Activated CD4-positive, alpha-beta T cell treated with anti-CD3 and anti-CD28 coated beads for 36 hours (primary cell): ENCODE results near the gene CUX1. TPM values are rescaled to one million over a fixed set of nuclear protein-coding genes. Genes with fewer than 3 reads are reported as not detected.

Source experiments
- ATAC-seq: fragments of 200-7000 bp; cut with Tn5 transposase; one replicate; pipeline ENCODE4 v1.10.0; 2021; ENCODE audit warnings: mild to moderate bottlenecking, moderate library complexity
- CTCF ChIA-PET: fragments of 350-600 bp; sonication (Branson Sonifier 250); formaldehyde crosslinking; loops from one replicate; lab custom pipeline; 2021; ENCODE audit warnings: antibody characterized with exemption; lab: Charles Lee
- POLR2A ChIA-PET: fragments of 350-600 bp; sonication (Branson Sonifier 250); formaldehyde crosslinking; loops from one replicate; lab custom pipeline; 2021; ENCODE audit warnings: antibody characterized with exemption, inconsistent platforms; lab: Charles Lee
- DNase-seq: peaks from one replicate; pipeline ENCODE4 v3.0.0-alpha.2; 2020
- H3K27ac Mint-ChIP-seq: one replicate; pipeline ENCODE4 v1.8.0; 2021; ENCODE audit warnings: mixed read lengths
- H3K27me3 Mint-ChIP-seq: one replicate; pipeline ENCODE4 v1.8.0; 2021; ENCODE audit warnings: mixed read lengths
- H3K36me3 Mint-ChIP-seq: one replicate; pipeline ENCODE4 v1.8.0; 2021; ENCODE audit warnings: low read depth, mixed read lengths
- H3K4me1 Mint-ChIP-seq: one replicate; pipeline ENCODE4 v1.8.0; 2021; ENCODE audit warnings: mixed read lengths
- H3K4me3 Mint-ChIP-seq: one replicate; pipeline ENCODE4 v1.8.0; 2021; ENCODE audit warnings: mild to moderate bottlenecking, moderate library complexity, mixed read lengths
- H3K9me3 Mint-ChIP-seq: one replicate; pipeline ENCODE4 v1.8.0; 2021; ENCODE audit warnings: low read depth, mixed read lengths
- intact Hi-C, 2 experiments: fragments of 100-400 bp; cut with DNase I in 1 of 2; cut with micrococcal nuclease in 1 of 2; formaldehyde crosslinking; loops; one replicate each; pipeline versions ENCODE4 v1.14.2 to v1.15.1; 2022 to 2024; cut with DNase I, micrococcal nuclease
- total RNA-seq, 2 experiments: library from RNA; stranded (reverse); gene quantifications; one replicate each; pipeline ENCODE4 v1.2.3, GENCODE V29; 2021

The CUX1 gene
- total RNA-seq, 2 experiments from 2014 or later, result 21.6 to 23.5 TPM

DNA sequence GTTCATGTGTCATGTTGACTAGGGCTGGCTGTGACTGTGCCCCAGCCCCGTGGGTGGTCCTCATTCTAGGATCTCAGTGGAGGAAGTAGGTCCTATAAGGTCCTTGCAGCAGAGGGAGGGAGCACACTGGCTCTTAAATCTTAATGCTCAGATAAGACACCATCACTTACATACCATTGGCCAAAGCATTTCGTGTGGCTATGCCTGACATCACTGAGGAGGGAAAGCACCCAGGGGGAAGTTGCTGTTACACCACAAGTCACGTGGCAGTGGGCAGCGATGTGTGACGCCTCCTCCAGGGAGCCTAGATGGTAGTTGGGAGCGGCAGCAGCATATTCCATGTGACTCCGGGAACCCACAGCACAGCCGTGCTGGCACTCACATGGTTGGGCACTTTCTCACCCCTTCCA is 244.6 kb downstream of the CUX1 start:
- H3K9me3 Mint-ChIP-seq, result no peaks in the 10 kb centered on the region

DNA sequence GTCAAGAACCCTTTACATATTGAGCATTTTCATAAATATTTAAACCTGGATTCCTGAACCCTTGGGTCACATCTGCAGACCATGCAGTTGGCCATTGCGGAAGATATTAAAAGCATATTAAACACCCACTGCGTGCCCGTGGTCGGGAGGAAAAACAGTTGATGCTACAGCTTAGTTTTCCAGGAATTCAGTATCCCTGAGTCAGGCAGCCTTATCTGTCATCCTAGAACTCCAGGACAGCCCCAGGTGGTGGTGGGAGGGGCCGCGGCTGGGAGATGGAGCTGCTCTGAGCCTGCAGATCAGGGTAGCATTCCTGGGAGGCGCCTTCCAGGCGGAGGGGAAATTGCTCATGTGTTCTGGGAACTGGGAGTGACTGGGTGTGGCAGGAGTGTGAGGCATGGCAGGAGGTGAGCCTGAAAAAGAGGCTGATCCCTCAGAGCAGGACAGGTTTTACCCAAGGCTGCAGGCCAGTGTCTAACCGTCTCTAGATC is 246.3 kb downstream of the CUX1 start:
- ATAC-seq (no peak), DNase-seq (no peak)
- H3K36me3 Mint-ChIP-seq, result peaks cover 2% of the 10 kb centered on the region
- no peaks in the 10 kb centered on the region for H3K27me3 Mint-ChIP-seq
- H3K4me1 Mint-ChIP-seq, result no peaks in the 10 kb centered on the region
- POLR2A ChIA-PET, result no interaction called here
- CTCF ChIA-PET, result interaction anchor here (1.7 kb wide), 1 partner anchor 8 kb away, joined by 6 read pairs; no protein-coding TSS in a partner anchor
- no peaks in the 10 kb centered on the region for H3K9me3 Mint-ChIP-seq
- no peak overlapping the region for H3K4me3 Mint-ChIP-seq
- intact Hi-C loops, result no loop called here
- H3K27ac Mint-ChIP-seq, result no peak overlapping the region

More for the DNA sequence above, 244.6 kb downstream of the CUX1 start:
- H3K27ac Mint-ChIP-seq, result no peak overlapping the region
- H3K4me3 Mint-ChIP-seq, result no peak overlapping the region
- H3K27me3 Mint-ChIP-seq, result no peaks in the 10 kb centered on the region
- H3K36me3 Mint-ChIP-seq, result peaks cover 6% of the 10 kb centered on the region
- ATAC-seq (no peak), DNase-seq (no peak)
- ChIA-PET CTCF (interaction anchor here (0.7 kb wide), 1 partner anchor 9 kb away, joined by 4 read pairs; no protein-coding TSS in a partner anchor), POLR2A (no interaction called here)
- intact Hi-C loops, result no loop called here
- peaks cover 2% of the 10 kb centered on the region for H3K4me1 Mint-ChIP-seq

DNA sequence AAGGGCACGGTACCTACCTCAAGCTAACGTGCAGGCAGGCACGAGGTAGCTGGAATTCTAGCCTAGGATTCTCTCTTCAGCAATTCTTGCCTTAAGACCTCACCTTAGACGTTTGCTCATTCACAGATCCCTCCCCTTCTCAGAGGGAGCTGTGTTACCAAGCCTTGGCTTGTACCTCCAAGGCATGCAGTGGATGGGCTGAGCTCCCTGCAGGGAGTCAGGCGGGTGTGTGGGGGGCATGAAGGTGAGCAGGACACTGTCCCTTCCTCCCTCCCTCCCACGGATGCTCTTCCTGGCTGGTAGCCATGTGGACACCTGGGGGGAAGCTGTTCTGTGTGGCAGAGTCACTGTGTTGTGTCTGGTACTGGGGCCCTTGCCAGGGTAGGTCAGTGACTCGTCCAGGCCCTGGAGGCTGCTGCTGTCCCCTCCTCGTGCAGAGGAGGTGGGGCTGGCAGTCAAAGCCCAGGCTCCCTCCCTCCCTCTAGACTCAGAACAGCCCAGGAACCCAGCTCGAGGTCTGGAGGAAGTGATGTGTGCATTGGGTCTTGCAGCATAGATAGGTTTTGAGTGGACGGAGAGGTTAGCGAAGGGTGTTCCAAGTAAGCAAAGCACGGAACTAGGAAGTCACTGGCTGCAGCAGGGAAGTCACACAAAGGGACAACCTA is 247.1 kb downstream of the CUX1 start:
- DNase-seq (peak; percentile 10), ATAC-seq (no peak)
- Mint-ChIP-seq H3K9me3 (no peaks in the 10 kb centered on the region), H3K4me1 (no peaks in the 10 kb centered on the region), H3K4me3 (no peak overlapping the region), H3K27ac (peak overlapping the region; percentile 37), H3K36me3 (peaks cover 5% of the 10 kb centered on the region), H3K27me3 (no peaks in the 10 kb centered on the region)
- CTCF ChIA-PET, result interaction anchor here (1.7 kb wide), 1 partner anchor 9 kb away, joined by 6 read pairs; no protein-coding TSS in a partner anchor
- intact Hi-C loops, result no loop called here
- POLR2A ChIA-PET, result no interaction called here

DNA sequence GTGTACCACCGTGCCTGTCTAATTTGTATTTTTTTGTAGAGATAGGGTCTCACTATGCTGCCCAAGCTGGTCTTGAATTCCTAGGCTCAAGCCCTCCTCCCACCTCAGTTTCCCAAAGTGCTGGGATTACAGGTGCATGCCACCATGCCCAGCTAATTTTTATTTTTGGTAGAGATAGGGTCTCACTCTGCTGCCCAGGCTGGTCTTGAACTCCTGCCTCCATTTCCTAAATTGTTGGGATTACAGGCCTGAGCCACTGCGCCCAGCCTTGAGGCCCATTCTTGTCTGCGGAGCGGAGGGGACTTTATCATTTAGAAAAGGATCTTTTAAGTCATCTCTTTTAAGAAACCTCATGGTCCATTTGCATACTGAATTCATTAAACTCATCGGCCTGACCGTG is 247.8 kb downstream of the CUX1 start:
- H3K27me3 Mint-ChIP-seq, result no peaks in the 10 kb centered on the region
- peaks cover 9% of the 10 kb centered on the region for H3K36me3 Mint-ChIP-seq
- no peak overlapping the region for H3K27ac Mint-ChIP-seq
- DNase-seq (no peak), ATAC-seq (no peak)
- CTCF ChIA-PET, result interaction anchor here (1.7 kb wide), 1 partner anchor 10 kb away, joined by 6 read pairs; no protein-coding TSS in a partner anchor
- no peaks in the 10 kb centered on the region for H3K9me3 Mint-ChIP-seq
- no peaks in the 10 kb centered on the region for H3K4me1 Mint-ChIP-seq
- intact Hi-C loops, result no loop called here
- no peak overlapping the region for H3K4me3 Mint-ChIP-seq
- POLR2A ChIA-PET, result no interaction called here

DNA sequence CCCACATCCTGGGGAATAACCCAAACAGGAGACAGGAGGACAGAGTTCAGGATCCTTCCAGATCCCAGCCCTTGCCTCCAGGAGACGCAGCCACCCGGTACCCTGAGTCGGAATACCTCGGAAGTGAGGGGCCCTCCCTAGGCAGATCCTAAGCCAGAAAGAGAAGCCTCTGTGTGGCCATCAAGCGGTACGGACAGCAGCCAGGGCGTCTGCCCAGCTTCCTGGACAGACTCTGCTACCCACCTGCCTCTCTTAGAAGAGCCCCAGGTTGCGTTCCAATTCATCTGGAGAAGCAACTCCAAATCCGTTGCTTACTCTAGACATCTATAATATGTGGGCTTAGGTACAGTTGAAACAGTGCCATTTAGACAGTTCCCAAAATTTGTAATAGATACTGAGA is 249.1 kb downstream of the CUX1 start:
- ChIA-PET CTCF (no interaction called here), POLR2A (no interaction called here)
- DNase-seq, result no peak
- Mint-ChIP-seq H3K27ac (no peak overlapping the region), H3K27me3 (no peaks in the 10 kb centered on the region), H3K4me3 (no peak overlapping the region), H3K9me3 (no peaks in the 10 kb centered on the region), H3K4me1 (no peaks in the 10 kb centered on the region), H3K36me3 (peaks cover 20% of the 10 kb centered on the region)
- intact Hi-C loops, result no loop called here
- no peak for ATAC-seq

DNA sequence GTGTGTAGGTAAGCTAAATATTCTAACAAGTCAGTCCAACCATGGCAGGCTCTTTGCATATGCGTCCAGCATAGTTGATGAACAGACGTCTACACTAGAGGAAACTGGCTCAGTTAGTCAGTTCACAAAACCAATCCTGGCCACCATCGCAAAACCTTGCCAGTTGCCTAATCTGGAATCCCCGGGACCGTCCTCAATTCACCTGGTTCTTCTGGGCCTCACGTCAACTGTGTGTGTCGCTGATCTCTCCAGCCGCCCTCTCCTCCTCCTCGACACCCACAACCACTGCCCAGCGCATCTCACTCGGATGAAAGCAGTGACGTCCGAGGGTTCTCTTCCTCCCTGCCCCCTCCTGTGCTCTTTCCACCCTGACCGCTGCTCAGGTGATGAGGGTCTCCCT is 251.4 kb downstream of the CUX1 start:
- DNase-seq (no peak), ATAC-seq (no peak)
- Mint-ChIP-seq H3K27ac (no peak overlapping the region), H3K4me1 (no peaks in the 10 kb centered on the region), H3K4me3 (no peak overlapping the region), H3K9me3 (no peaks in the 10 kb centered on the region), H3K36me3 (peaks cover 29% of the 10 kb centered on the region), H3K27me3 (no peaks in the 10 kb centered on the region)
- ChIA-PET CTCF (no interaction called here), POLR2A (no interaction called here)
- intact Hi-C loops, result no loop called here

DNA sequence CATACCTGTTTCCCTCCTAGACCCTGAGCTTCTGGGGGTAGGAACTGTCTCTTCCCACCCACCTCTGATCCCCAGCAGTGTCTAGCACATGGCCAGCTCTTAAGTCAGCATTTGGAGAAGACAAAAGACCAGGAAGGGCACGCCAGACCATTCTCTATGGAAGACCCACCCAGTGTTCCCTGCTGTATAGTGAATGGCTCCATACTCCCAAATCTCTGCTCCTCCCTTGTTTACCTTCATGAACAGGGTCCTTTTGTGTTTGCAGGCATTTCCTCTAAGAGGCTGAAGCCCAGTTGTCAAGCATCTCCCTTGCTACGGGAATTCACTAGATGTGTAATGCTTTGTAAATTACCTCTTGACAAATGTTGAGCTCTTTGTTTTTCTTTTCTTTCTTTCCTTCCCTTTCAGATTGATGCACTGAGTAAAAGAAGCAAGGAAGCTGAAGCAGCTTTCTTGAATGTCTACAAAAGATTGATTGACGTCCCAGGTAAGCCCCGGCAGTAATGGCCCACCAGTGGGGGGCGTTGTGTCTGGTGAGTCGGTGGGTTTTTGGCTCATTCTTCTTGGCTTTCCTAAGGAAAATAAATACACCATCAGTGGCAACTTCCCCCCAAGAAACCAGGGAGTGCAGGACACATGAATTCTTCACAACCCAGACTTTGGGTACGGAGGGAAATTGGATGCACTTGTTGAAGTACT is 252.7 kb downstream of the CUX1 start:
- ChIA-PET POLR2A (no interaction called here), CTCF (no interaction called here)
- H3K36me3 Mint-ChIP-seq, result peaks cover 29% of the 10 kb centered on the region
- no peaks in the 10 kb centered on the region for H3K27me3 Mint-ChIP-seq
- no peaks in the 10 kb centered on the region for H3K4me1 Mint-ChIP-seq
- H3K27ac Mint-ChIP-seq, result no peak overlapping the region
- ATAC-seq (no peak), DNase-seq (no peak)
- H3K4me3 Mint-ChIP-seq, result no peak overlapping the region
- H3K9me3 Mint-ChIP-seq, result no peaks in the 10 kb centered on the region
- intact Hi-C loops, result no loop called here

DNA sequence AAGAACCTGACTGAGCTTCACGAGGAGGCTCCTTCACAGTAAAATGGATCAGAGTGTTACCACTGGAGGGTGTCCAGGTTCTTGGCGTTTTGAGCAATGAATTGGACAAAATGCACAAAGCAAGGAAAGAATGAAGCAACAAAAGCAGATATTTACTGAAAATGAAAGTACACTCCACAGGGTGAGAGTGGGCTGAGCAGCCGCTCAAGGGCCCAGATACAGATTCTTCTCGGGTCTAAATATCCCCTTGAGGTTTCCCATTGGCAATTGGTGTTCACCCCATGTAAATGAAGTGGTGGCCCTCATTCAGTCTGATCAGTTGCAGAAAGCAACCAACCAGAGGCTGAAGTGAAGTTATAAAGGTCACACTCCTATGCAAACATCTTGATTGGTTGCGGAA is 254.6 kb downstream of the CUX1 start:
- H3K9me3 Mint-ChIP-seq, result no peaks in the 10 kb centered on the region
- peaks cover 31% of the 10 kb centered on the region for H3K36me3 Mint-ChIP-seq
- no peak overlapping the region for H3K4me3 Mint-ChIP-seq
- ChIA-PET CTCF (no interaction called here), POLR2A (no interaction called here)
- ATAC-seq (no peak), DNase-seq (no peak)
- intact Hi-C loops, result no loop called here
- no peak overlapping the region for H3K27ac Mint-ChIP-seq
- H3K27me3 Mint-ChIP-seq, result no peaks in the 10 kb centered on the region
- H3K4me1 Mint-ChIP-seq, result no peaks in the 10 kb centered on the region

DNA sequence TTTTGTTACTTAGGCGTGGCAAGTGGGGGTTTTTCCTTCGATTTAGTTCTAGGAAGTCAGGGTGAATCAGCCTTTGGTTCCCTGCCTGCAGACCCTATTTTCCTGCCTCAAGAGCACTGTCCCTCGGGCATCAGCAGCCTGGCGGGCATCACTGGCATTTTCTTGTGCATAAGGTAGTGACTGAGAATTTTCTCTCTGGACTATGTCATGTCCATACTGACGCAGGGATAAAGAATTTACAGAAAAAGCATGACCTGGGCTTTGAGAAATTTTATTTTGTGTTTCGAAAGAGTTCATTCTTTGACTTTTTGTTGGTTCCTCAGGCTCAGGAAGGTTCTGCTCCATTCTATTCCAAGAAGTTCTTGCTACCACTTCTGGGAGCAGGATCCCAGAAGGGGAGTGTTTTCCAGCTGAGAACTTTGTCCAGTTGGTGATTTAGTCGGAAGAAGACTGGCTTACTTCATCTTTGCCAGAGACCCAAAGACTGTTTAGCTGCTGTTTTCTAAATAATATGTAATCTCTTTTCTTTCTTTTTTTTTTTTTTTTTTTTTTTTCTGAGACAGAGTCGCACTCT is 255.3 kb downstream of the CUX1 start:
- Mint-ChIP-seq H3K4me3 (no peak overlapping the region), H3K27ac (no peak overlapping the region), H3K4me1 (no peaks in the 10 kb centered on the region), H3K36me3 (peaks cover 33% of the 10 kb centered on the region), H3K27me3 (no peaks in the 10 kb centered on the region), H3K9me3 (no peaks in the 10 kb centered on the region)
- ChIA-PET POLR2A (no interaction called here), CTCF (no interaction called here)
- ATAC-seq (no peak), DNase-seq (no peak)
- intact Hi-C loops, result no loop called here

DNA sequence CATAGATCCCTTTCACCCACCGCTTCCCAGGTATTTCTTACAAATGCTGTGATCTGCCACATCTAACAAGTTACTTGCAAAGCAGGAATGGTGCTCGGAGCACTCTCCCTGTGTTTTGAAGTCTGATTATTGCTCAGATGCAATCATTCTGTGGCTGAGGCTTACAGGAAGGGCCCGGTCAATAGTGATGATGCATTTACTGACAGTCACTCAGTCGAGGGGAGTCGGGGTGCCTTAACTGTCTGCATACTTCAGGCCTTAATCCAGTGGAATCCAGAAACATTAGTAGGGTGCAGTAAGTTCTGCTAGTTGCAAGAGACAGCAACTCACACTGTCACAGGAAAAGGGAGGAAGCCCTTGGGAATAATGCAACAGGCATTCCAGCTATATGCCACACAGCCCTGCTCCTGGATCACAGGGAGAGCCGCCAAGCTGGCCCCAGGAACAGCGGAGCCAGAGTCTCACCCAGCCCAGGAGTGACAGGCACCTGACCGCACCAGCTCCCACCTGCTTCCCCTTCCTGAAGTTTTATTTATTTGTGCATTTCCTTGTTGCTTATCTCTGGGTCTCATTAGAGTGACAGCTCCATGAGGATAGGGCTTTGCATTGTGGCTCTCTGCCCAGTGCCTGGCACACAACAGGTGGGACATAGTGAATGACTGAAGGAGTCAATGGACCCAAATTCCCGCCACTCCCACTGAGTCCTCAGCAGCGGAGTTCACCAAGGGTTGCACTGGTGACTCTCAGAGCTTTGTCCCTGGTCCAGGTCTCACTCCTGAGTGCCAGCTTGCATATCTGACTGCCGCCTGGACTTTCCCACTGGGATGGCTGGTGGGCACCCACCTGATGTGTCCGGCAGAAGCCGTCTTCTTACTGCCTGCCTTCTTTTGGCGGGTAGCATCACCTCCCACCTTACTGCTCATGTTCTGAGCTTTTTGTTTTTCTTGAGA is 256.8 kb downstream of the CUX1 start:
- intact Hi-C loops, result no loop called here
- DNase-seq, result no peak
- Mint-ChIP-seq H3K4me3 (no peak overlapping the region), H3K9me3 (no peaks in the 10 kb centered on the region), H3K36me3 (peaks cover 31% of the 10 kb centered on the region), H3K27ac (no peak overlapping the region), H3K4me1 (no peaks in the 10 kb centered on the region), H3K27me3 (no peaks in the 10 kb centered on the region)
- ChIA-PET CTCF (no interaction called here), POLR2A (no interaction called here)
- ATAC-seq, result no peak

DNA sequence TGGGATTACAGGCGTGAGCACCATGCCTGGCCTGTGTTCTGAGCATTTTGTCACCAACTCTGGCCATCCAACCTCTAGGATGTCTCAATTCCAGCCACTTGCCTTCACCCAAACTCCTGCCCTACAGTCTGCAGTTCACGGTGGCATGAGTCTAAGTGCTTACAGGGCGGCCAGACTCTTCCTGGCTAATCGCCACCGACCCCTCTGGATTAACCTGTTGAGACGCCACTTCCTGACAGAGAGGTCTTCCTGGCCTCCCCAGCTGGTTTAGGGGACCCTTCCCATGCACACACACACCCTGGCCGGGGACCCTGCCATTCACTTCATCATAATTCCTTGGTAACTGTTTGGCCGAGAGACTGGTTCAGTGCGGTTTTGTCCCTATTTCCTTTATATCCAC is 257.7 kb downstream of the CUX1 start:
- peaks cover 33% of the 10 kb centered on the region for H3K36me3 Mint-ChIP-seq
- H3K9me3 Mint-ChIP-seq, result no peaks in the 10 kb centered on the region
- ChIA-PET CTCF (no interaction called here), POLR2A (no interaction called here)
- H3K27me3 Mint-ChIP-seq, result no peaks in the 10 kb centered on the region
- intact Hi-C loops, result no loop called here
- H3K27ac Mint-ChIP-seq, result no peak overlapping the region
- H3K4me3 Mint-ChIP-seq, result no peak overlapping the region
- H3K4me1 Mint-ChIP-seq, result no peaks in the 10 kb centered on the region
- DNase-seq (no peak), ATAC-seq (no peak)
